Peyer's patch (tissue), 4 donors: Measurements from ENCODE around the gene CFAP97. TPM values are rescaled to one million over a fixed set of nuclear protein-coding genes. Genes with fewer than 3 reads are reported as not detected.

ENCODE experiments used
- DNase-seq, 3 donors: peaks; one replicate each; pipeline ENCODE4 v3.0.0-alpha.2; 2017 to 2019
- H3K27ac ChIP-seq, 4 donors: fragments of 200-600 bp; sonication (generic); one replicate each; pipeline ENCODE4 v1.5.1; 2016 to 2019
- H3K27me3 ChIP-seq, 2 donors: fragments of 200-600 bp; sonication (generic); one replicate each; pipeline ENCODE4 v1.5.1; 2019
- H3K36me3 ChIP-seq, 3 donors: fragments of 200-600 bp; sonication (generic); one replicate each; pipeline ENCODE4 v1.5.1; 2016 to 2019
- H3K4me1 ChIP-seq, 4 donors: fragments of 200-600 bp; sonication (generic); one replicate each; pipeline ENCODE4 v1.5.1; 2016 to 2019
- H3K4me3 ChIP-seq, 4 donors: fragments of 200-600 bp; sonication (generic); 1 replicate in 3 of 4; 2 replicates in 1 of 4; pipeline ENCODE4 v1.5.1; 2016 to 2019; ENCODE audit warnings: mild to moderate bottlenecking in 1 of 4
- H3K9me3 ChIP-seq, 4 donors: fragments of 200-600 bp; sonication (generic); one replicate each; pipeline ENCODE4 v1.5.1; 2016 to 2019; ENCODE audit warnings: mild to moderate bottlenecking in 1 of 4
- POLR2A ChIP-seq, 2 donors: fragments of 450-650 bp; IDR thresholded peaks; one replicate each; pipeline ENCODE4 v1.5.1; 2017; ENCODE audit warnings: antibody characterized with exemption in 2 of 2, mild to moderate bottlenecking in 2 of 2, moderate library complexity in 2 of 2
- total RNA-seq, 4 donors: library from RNA; depleted of rRNA; stranded (reverse); fragments of >200 nt; gene quantifications; one replicate each; pipeline ENCODE4 v1.1.0, GENCODE V29; 2016
- TF ChIP-seq, protein P1 (sequence below), 6 experiments: fragments of 450-650 bp in 4 of 6; fragments of 200-600 bp in 2 of 6; sonication (generic) in 1 of 6; IDR thresholded peaks; one replicate each; pipeline ENCODE4 v1.5.1; 2017 to 2019; ENCODE audit warnings: antibody characterized with exemption in 6 of 6, mild to moderate bottlenecking in 3 of 6, moderate library complexity in 1 of 6

CFAP97 gene
- total RNA-seq, 4 donors from 2014 or later, result 10.9 to 32.2 (median 12.7) TPM

DNA sequence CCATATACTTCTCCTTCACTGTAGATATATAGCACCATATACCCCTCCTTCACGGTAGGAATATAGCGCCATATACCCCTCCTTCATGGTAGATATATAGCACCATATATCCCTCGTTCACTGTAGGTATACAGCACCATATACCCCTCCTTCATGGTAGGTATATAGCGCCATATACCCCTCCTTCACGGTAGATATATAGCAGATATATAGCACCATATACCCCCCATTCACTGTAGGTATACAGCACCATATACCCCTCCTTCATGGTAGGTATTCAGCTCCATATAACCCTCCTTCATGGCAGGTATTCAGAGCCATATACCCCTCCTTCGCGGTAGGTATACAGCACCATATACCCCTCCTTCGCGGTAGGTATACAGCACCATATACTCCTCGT is 18.1 kb upstream of the CFAP97 start:
- DNase-seq, result no peak
- H3K9me3 ChIP-seq, result no peaks in the 10 kb centered on the region
- H3K4me1 ChIP-seq, result peaks cover 0 to 1% (median 0%) of the 10 kb centered on the region in 4 donors
- H3K36me3 ChIP-seq, result no peaks in the 10 kb centered on the region
- no peaks in the 10 kb centered on the region for H3K27me3 ChIP-seq
- no peak overlapping the region for H3K27ac ChIP-seq
- no peak for TF ChIP-seq POLR2A (IDR thresholded peaks at IDR 0.05)
- TF ChIP-seq, protein P1, sequence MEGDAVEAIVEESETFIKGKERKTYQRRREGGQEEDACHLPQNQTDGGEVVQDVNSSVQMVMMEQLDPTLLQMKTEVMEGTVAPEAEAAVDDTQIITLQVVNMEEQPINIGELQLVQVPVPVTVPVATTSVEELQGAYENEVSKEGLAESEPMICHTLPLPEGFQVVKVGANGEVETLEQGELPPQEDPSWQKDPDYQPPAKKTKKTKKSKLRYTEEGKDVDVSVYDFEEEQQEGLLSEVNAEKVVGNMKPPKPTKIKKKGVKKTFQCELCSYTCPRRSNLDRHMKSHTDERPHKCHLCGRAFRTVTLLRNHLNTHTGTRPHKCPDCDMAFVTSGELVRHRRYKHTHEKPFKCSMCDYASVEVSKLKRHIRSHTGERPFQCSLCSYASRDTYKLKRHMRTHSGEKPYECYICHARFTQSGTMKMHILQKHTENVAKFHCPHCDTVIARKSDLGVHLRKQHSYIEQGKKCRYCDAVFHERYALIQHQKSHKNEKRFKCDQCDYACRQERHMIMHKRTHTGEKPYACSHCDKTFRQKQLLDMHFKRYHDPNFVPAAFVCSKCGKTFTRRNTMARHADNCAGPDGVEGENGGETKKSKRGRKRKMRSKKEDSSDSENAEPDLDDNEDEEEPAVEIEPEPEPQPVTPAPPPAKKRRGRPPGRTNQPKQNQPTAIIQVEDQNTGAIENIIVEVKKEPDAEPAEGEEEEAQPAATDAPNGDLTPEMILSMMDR (IDR thresholded peaks at IDR 0.05), result no peak
- no peak overlapping the region for H3K4me3 ChIP-seq

DNA sequence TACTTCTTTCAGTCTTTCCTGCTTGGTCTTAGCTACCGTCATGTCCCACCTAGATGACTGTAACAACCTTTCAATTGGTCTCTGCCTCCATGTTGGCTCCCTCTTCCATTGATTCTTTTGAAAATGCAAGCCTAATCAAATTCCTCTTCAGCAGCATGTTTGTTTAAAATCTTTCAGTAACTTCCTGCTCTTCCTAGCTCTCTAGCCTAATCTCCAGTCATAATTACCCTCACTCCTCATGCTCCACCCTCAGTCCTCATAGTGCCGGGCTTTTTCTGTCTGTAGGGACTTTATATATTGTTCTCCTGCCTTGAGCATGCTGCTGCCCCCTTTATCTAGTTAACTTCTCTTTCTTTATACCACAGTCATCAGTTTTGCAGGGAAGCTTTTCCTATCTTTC is 17.7 kb upstream of the CFAP97 start:
- TF ChIP-seq, protein P1 (IDR thresholded peaks at IDR 0.05), result no peak
- no peak for TF ChIP-seq POLR2A (IDR thresholded peaks at IDR 0.05)
- no peaks in the 10 kb centered on the region for H3K4me1 ChIP-seq
- H3K27me3 ChIP-seq, result no peaks in the 10 kb centered on the region
- no peaks in the 10 kb centered on the region for H3K36me3 ChIP-seq
- no peak overlapping the region for H3K4me3 ChIP-seq
- H3K27ac ChIP-seq, result no peak overlapping the region
- no peaks in the 10 kb centered on the region for H3K9me3 ChIP-seq
- DNase-seq, result no peak

DNA sequence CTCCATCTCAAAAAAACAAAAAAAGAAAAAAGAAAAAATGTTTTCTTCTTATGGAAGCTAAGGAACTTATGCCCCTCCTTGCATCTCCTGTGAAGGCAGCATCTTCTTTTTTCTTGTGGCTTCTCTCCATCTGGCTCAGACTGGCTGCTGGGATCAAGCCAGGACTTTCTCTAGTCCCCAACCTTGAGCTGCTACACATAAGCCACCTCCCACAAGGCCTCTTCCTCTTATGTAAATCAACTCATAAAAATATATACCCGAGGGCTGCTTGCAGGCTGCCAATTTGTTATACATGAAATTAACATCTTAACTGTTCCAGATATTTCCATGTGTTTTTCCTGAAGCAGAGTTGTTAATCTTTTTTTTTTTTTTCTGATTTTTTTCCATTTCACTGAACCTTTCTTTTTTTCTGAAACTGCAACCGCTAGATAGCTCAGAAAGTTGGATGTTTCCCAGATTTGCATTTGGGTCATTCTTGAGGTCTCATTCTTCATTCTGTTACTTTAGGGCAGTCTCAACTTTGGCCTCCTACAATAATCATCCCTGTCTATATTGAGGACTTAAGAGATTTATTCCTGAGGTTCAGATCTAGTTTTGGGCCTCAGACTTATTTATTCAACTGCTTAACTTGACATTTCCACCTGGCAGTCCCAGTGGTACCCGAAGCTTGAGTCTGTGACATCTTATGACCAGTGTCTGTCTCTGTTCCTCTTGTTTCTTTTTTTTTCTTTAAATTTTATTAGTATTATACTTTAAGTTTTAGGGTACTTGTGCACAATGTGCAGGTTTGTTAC is 15.9 kb upstream of the CFAP97 start:
- no peaks in the 10 kb centered on the region for H3K4me1 ChIP-seq
- H3K27me3 ChIP-seq, result no peaks in the 10 kb centered on the region
- no peak for TF ChIP-seq POLR2A (IDR thresholded peaks at IDR 0.05)
- TF ChIP-seq, protein P1 (IDR thresholded peaks at IDR 0.05), result no peak
- H3K36me3 ChIP-seq, result no peaks in the 10 kb centered on the region
- no peak overlapping the region for H3K4me3 ChIP-seq
- DNase-seq, result peak in 2 of 3 donors; percentile 41 to 55
- H3K9me3 ChIP-seq, result no peaks in the 10 kb centered on the region
- H3K27ac ChIP-seq, result peak overlapping the region in 1 of 4 donors; percentile 42

DNA sequence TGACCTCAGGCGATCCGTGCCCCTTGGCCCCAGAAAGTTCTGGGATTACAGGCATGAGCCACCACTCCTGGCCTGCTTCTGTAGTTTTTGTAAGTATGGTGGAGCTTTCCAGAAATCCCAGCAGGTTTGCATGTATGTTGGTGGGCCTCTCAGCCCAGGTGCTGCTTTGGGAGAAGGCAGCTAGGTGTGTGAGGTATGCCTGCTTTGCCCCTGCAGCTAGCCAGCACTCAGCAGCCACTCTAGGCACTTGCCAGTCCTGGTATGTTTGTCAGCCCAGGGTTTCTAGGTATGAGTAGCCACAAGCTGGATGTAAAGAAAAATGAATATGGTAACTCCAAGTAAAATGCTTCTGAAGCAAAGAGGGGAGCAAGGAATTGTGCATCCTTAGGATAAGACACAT is 14.5 kb upstream of the CFAP97 start:
- Histone ChIP-seq H3K27me3 (no peaks in the 10 kb centered on the region), H3K9me3 (no peaks in the 10 kb centered on the region), H3K4me3 (no peak overlapping the region), H3K36me3 (no peaks in the 10 kb centered on the region), H3K27ac (no peak overlapping the region), H3K4me1 (no peaks in the 10 kb centered on the region)
- DNase-seq, result no peak
- TF ChIP-seq, protein P1 (IDR thresholded peaks at IDR 0.05), result no peak
- TF ChIP-seq POLR2A (IDR thresholded peaks at IDR 0.05), result no peak

DNA sequence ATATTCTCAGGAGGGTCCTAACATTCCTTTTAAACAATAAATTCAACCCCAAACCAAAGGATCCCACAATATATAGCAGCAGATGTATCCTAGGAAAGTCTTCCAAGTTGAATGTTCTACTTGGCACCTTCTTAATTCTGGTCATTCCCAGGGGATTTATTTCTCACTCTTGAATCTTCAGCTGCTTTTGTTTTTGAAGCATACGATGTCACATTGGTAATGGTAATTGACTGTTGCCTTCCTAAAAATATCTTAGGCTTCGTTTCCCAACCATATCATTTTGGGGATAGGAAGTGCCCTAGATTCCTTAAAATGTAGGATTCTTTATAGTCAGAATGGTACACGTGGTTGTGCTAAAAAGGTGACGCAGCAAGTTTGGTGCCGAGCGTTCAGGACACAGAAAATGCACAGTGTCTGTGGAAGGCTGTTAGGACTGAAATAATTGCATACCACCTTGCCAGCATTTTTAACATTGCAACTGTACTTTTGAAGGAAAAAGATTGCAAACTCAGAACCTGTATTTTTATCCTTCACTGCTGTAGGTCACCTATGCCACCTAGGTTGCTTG is 13.7 kb upstream of the CFAP97 start:
- no peaks in the 10 kb centered on the region for H3K36me3 ChIP-seq
- no peak for TF ChIP-seq POLR2A (IDR thresholded peaks at IDR 0.05)
- TF ChIP-seq, protein P1 (IDR thresholded peaks at IDR 0.05), result no peak
- no peak overlapping the region for H3K4me3 ChIP-seq
- DNase-seq, result no peak
- no peaks in the 10 kb centered on the region for H3K27me3 ChIP-seq
- H3K4me1 ChIP-seq, result no peaks in the 10 kb centered on the region
- peak overlapping the region in 1 of 4 donors; percentile 8 for H3K27ac ChIP-seq
- H3K9me3 ChIP-seq, result no peaks in the 10 kb centered on the region
